GM06990 (cell line): ENCODE data around the gene CADM1.

ENCODE experiments used
- DNase-seq: peaks from one replicate; pipeline ENCODE4 v3.0.0-alpha.2; 2011; ENCODE audit not compliant: insufficient read length; ENCODE audit errors: extremely low read depth
- H3K27me3 ChIP-seq: replicated peaks from 2 replicates; pipeline ENCODE4 v1.6.0; 2011; ENCODE audit warnings: low read length; ENCODE audit not compliant: control insufficient read depth, insufficient read depth
- H3K36me3 ChIP-seq: 2 replicates; pipeline ENCODE4 v1.5.1; 2011; ENCODE audit warnings: low read length; ENCODE audit not compliant: control insufficient read depth, insufficient read depth
- H3K4me3 ChIP-seq: replicated peaks from 2 replicates; pipeline ENCODE4 v1.5.1; 2011; ENCODE audit warnings: low read depth, mild to moderate bottlenecking, control low read depth, low read length
- TF ChIP-seq, protein P1 (sequence below): IDR thresholded peaks from 2 replicates; pipeline ENCODE4 v1.5.1; 2011; ENCODE audit warnings: low read length, control low read depth, mild to moderate bottlenecking, inconsistent platforms; ENCODE audit not compliant: insufficient read depth, poor library complexity, severe bottlenecking

The CADM1 gene

DNA sequence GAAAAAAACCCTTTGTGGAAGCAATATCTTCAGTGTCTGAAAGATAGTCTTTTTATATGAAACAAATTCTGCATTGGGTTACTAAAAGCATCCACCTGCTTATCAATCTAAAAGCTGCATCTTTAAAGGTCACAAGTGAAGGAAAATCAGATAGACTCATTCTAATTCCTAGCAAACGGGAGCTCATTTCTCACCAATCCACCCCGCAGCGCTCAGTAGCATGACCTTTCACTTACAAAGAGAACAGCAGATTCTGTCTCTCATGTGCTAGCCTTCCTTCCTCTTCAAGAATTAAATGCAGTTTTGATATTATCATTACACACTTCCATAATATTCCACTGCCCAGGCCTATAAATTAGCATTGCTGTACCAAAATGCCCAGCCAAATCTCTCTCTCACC, 212.9 kb downstream of the CADM1 start:
- no peak for DNase-seq
- Histone ChIP-seq H3K4me3 (no peak overlapping the region), H3K27me3 (no peaks in the 10 kb centered on the region), H3K36me3 (no peaks in the 10 kb centered on the region)
- TF ChIP-seq, protein P1, sequence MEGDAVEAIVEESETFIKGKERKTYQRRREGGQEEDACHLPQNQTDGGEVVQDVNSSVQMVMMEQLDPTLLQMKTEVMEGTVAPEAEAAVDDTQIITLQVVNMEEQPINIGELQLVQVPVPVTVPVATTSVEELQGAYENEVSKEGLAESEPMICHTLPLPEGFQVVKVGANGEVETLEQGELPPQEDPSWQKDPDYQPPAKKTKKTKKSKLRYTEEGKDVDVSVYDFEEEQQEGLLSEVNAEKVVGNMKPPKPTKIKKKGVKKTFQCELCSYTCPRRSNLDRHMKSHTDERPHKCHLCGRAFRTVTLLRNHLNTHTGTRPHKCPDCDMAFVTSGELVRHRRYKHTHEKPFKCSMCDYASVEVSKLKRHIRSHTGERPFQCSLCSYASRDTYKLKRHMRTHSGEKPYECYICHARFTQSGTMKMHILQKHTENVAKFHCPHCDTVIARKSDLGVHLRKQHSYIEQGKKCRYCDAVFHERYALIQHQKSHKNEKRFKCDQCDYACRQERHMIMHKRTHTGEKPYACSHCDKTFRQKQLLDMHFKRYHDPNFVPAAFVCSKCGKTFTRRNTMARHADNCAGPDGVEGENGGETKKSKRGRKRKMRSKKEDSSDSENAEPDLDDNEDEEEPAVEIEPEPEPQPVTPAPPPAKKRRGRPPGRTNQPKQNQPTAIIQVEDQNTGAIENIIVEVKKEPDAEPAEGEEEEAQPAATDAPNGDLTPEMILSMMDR: no peak

DNA sequence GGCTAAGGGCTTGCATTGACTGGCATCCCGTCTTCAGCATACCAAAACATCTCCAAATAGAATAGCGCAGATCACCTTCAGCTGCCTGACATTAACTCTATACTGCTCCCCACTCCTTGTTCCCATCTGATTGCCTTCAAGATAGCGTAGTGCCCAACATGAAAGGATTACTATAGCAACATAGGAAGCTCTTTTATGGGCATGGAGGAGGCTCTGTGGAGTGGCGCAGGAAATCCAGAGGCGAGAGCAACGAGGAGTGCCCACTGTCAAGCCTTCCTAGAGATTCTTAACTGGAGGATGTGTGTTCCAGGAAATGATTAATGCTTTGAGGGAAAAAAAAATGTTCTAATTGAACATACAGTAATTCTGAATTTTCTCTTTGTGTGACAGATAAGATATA, 213.3 kb downstream of the CADM1 start:
- Histone ChIP-seq H3K27me3 (no peaks in the 10 kb centered on the region), H3K4me3 (no peak overlapping the region), H3K36me3 (no peaks in the 10 kb centered on the region)
- DNase-seq: no peak
- TF ChIP-seq, protein P1: no peak

DNA sequence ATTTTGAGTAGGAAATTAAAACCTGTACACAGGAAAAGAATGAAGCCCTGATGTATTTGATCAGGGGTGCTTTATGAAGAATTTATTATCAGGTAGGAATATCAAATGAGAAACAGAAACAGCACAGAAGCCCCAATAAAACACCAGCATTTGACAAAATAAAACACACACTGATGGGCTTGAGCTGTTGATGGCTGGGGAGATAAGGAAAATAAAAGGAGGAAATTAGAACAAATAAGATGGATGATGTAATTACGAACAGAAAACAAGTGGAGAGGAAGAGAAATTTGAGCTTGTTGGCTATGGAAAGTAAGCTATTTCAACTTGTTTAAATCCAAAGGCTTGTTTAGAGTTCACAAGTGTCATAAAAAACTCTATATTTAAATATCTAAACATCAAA, 213.7 kb downstream of the CADM1 start:
- DNase-seq: no peak
- TF ChIP-seq, protein P1: no peak
- Histone ChIP-seq H3K36me3 (no peaks in the 10 kb centered on the region), H3K27me3 (no peaks in the 10 kb centered on the region), H3K4me3 (no peak overlapping the region)

DNA sequence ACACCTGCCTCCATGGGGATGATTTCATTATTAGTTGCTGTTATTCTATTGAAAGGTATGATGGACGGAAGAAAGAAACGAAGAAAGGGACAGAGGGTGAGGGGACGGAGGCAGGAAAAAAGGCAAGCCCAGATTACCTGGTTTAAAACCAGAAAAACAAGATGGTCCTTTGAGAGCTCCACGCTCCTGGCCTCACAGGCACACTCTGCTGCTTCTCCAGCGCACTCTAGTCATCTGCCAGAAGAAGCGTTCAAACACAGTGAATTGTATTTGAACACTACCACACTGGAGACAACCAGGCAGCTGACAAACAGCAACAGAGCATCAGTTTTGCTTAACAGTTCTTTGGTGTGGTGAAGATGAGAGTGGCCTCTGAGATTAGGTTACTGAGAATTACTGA, 216.9 kb downstream of the CADM1 start:
- H3K4me3 ChIP-seq: no peak overlapping the region
- no peaks in the 10 kb centered on the region for H3K27me3 ChIP-seq
- TF ChIP-seq, protein P1: no peak
- H3K36me3 ChIP-seq: no peaks in the 10 kb centered on the region
- no peak for DNase-seq

DNA sequence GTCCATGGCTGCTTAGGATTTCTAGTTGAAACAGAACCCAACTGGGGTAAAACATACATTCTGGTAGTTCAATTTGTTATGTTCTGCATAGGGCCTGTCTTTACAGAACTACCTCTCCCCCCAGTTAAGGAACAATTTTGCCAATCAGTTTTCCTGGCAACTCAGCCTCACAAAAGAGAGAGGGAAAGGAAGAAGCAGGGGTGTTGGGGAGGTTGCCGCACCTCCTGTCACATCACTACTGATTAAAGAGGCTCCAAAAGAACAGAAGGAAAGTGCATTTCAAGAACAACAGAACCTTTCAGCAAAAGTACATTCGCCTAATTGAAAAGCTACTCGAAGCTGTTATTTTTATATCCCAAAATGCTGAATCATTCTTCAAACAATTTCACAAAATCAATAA, 217.6 kb downstream of the CADM1 start:
- no peak overlapping the region for H3K4me3 ChIP-seq
- DNase-seq: no peak
- TF ChIP-seq, protein P1: no peak
- H3K27me3 ChIP-seq: no peaks in the 10 kb centered on the region
- H3K36me3 ChIP-seq: no peaks in the 10 kb centered on the region

DNA sequence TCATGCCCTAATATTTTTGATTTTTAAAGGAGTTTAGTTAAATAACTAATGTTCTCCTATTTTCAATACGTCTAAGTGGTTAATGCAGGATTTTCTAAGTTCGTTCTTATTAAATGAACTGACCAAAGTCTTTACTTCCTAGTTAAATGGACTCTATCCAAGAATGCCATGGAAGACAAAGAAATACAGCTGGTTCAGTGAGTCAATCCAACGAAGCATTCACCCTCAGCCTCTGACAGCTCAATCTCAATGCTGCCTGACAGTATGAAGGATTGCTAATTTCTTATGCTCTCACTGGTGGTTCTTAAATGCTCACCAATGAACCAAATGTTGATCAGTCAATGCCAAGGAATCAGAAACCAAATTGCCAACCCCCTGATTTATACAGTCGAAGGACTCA, 219.4 kb downstream of the CADM1 start:
- Histone ChIP-seq H3K4me3 (no peak overlapping the region), H3K27me3 (no peaks in the 10 kb centered on the region), H3K36me3 (no peaks in the 10 kb centered on the region)
- TF ChIP-seq, protein P1: no peak
- DNase-seq: no peak
